SK-N-SH treated with all-trans-retinoic acid at 6 μM for 48 hours (cell line): Measurements from ENCODE around the gene MED27.

Experiments used
- CREB5 ChIP-seq: fragments of 250-450 bp; sonication (Bioruptor Pico); IDR thresholded peaks from 2 replicates; pipeline ENCODE4 v1.5.1; 2020; ENCODE audit warnings: low read depth, mild to moderate bottlenecking, moderate library complexity
- ESRRG ChIP-seq: fragments of 250-450 bp; sonication (Bioruptor Pico); IDR thresholded peaks from 2 replicates; pipeline ENCODE4 v1.6.1; 2021; ENCODE audit warnings: mild to moderate bottlenecking
- GLIS3 ChIP-seq: fragments of 250-450 bp; sonication (Bioruptor Pico); IDR thresholded peaks from 2 replicates; pipeline ENCODE4 v1.5.0; 2020; ENCODE audit warnings: mild to moderate bottlenecking, moderate library complexity
- OSR1 ChIP-seq: fragments of 250-450 bp; sonication (Bioruptor Pico); IDR thresholded peaks from 2 replicates; pipeline ENCODE4 v1.8.0; 2022; ENCODE audit warnings: moderate library complexity, mild to moderate bottlenecking, inconsistent platforms
- PATZ1 ChIP-seq: fragments of 250-450 bp; sonication (Bioruptor Pico); IDR thresholded peaks from 2 replicates; pipeline ENCODE4 v1.8.0; 2020; ENCODE audit warnings: mild to moderate bottlenecking, moderate library complexity, borderline replicate concordance
- POU6F1 ChIP-seq: fragments of 250-450 bp; sonication (Bioruptor Pico); IDR thresholded peaks from 2 replicates; pipeline ENCODE4 v1.8.0; 2021; ENCODE audit warnings: low read depth, mild to moderate bottlenecking, moderate library complexity, borderline replicate concordance
- PPARA ChIP-seq: fragments of 250-450 bp; sonication (Bioruptor Pico); IDR thresholded peaks from 2 replicates; pipeline ENCODE4 v1.5.0; 2020; ENCODE audit warnings: mild to moderate bottlenecking, borderline replicate concordance
- RARB ChIP-seq: fragments of 250-450 bp; sonication (Bioruptor Pico); IDR thresholded peaks from 2 replicates; pipeline ENCODE4 v1.8.0; 2021; ENCODE audit warnings: mild to moderate bottlenecking, moderate library complexity
- SNAI2 ChIP-seq: fragments of 250-450 bp; sonication (Bioruptor Pico); IDR thresholded peaks from 2 replicates; pipeline ENCODE4 v1.5.0; 2020; ENCODE audit warnings: mild to moderate bottlenecking, moderate library complexity
- TCF4 ChIP-seq: fragments of 250-450 bp; sonication (Bioruptor Pico); IDR thresholded peaks from 2 replicates; pipeline ENCODE4 v1.8.0; 2021; ENCODE audit warnings: mild to moderate bottlenecking, moderate library complexity, borderline replicate concordance
- TOX ChIP-seq: fragments of 250-450 bp; sonication (Bioruptor Pico); IDR thresholded peaks from 2 replicates; pipeline ENCODE4 v1.8.0; 2021; ENCODE audit warnings: mild to moderate bottlenecking, moderate library complexity, borderline replicate concordance
- ZNF565 ChIP-seq: fragments of 450-650 bp; formaldehyde crosslinking; conservative IDR thresholded peaks from 2 replicates; pipeline ENCODE4 v1.5.0; 2020; ENCODE audit warnings: low read depth, mild to moderate bottlenecking, moderate library complexity
- ZNF70 ChIP-seq: fragments of 450-650 bp; formaldehyde crosslinking; IDR thresholded peaks from 2 replicates; pipeline ENCODE4 v1.5.0; 2020; ENCODE audit warnings: mild to moderate bottlenecking, moderate library complexity
- ZNF8 ChIP-seq: fragments of 450-650 bp; formaldehyde crosslinking; IDR thresholded peaks from 2 replicates; pipeline ENCODE4 v1.5.0; 2020; ENCODE audit warnings: mild to moderate bottlenecking, moderate library complexity

GRCh38 chr9:131851414-131851813 is 228.3 kb downstream of the MED27 start:
- no peak for TF ChIP-seq PATZ1 (CRISPR knock-in tag)
- no peak for TF ChIP-seq CREB5
- no peak for TF ChIP-seq SNAI2 (CRISPR knock-in tag)
- no peak for TF ChIP-seq PPARA (CRISPR knock-in tag)
- no peak for TF ChIP-seq ZNF565
- no peak for TF ChIP-seq GLIS3
- no peak for TF ChIP-seq TCF4
- no peak for TF ChIP-seq ZNF8 (CRISPR knock-in tag)
- TF ChIP-seq ZNF70: no peak
- TF ChIP-seq TOX: no peak
- TF ChIP-seq RARB (CRISPR knock-in tag): no peak
- TF ChIP-seq OSR1 (CRISPR knock-in tag): no peak
- TF ChIP-seq POU6F1: no peak
- no peak for TF ChIP-seq ESRRG
